ENCODE data around the gene TBC1D13.

GRCh38 chr9:128809036-128809599, 22.1 kb downstream of the TBC1D13 start:
- TF ChIP-seq, protein P1, sequence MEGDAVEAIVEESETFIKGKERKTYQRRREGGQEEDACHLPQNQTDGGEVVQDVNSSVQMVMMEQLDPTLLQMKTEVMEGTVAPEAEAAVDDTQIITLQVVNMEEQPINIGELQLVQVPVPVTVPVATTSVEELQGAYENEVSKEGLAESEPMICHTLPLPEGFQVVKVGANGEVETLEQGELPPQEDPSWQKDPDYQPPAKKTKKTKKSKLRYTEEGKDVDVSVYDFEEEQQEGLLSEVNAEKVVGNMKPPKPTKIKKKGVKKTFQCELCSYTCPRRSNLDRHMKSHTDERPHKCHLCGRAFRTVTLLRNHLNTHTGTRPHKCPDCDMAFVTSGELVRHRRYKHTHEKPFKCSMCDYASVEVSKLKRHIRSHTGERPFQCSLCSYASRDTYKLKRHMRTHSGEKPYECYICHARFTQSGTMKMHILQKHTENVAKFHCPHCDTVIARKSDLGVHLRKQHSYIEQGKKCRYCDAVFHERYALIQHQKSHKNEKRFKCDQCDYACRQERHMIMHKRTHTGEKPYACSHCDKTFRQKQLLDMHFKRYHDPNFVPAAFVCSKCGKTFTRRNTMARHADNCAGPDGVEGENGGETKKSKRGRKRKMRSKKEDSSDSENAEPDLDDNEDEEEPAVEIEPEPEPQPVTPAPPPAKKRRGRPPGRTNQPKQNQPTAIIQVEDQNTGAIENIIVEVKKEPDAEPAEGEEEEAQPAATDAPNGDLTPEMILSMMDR (IDR thresholded peaks at IDR 0.05), result no peak
- no peak for TF ChIP-seq EP300 (IDR thresholded peaks at IDR 0.05)
- TF ChIP-seq MYC (IDR thresholded peaks at IDR 0.05; ENCODE audit: borderline replicate concordance, low read length), result no peak
- no peak for TF ChIP-seq REST (IDR thresholded peaks at IDR 0.05)
- TF ChIP-seq, protein P2, sequence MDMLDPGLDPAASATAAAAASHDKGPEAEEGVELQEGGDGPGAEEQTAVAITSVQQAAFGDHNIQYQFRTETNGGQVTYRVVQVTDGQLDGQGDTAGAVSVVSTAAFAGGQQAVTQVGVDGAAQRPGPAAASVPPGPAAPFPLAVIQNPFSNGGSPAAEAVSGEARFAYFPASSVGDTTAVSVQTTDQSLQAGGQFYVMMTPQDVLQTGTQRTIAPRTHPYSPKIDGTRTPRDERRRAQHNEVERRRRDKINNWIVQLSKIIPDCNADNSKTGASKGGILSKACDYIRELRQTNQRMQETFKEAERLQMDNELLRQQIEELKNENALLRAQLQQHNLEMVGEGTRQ (IDR thresholded peaks at IDR 0.05), result no peak
- TF ChIP-seq ELK1 (IDR thresholded peaks at IDR 0.05; ENCODE audit: low read depth, low read length), result no peak

All from A549 (cell line).